ENCODE results near the gene RFX8. TPM values are rescaled to one million over a fixed set of nuclear protein-coding genes. Genes with fewer than 3 reads are reported as not detected.

RFX8 gene
- total RNA-seq, 4 donors from 2014 or later: not detected

GRCh38 chr2:101401326-101401665 lies 73.6 kb downstream of the RFX8 start:
- no peak overlapping the region for H3K27ac ChIP-seq
- H3K4me3 ChIP-seq: no peak overlapping the region
- no peaks in the 10 kb centered on the region for H3K36me3 ChIP-seq
- peaks cover 0 to 3% (median 0%) of the 10 kb centered on the region in 4 donors for H3K4me1 ChIP-seq
- in situ Hi-C loops (cut with MboI; ENCODE audit: low pct_ligation_motif_present in 1 of 4, low pct_unique_long_range_greater_than_20kb in 1 of 4, low sequenced_read_pairs in 3 of 4) (loop anchor here in 1 of 4 donors (25.0 kb wide), 1 partner anchor 436 kb away; no protein-coding TSS in a partner anchor), intact Hi-C loops (cut with DNase I; ENCODE audit: low total_unique reads) (no loop called here)
- TF ChIP-seq POLR2A (IDR thresholded peaks at IDR 0.05) (no peak), EP300 (IDR thresholded peaks at IDR 0.05; ENCODE audit: low read depth) (no peak), CTCF (IDR thresholded peaks at IDR 0.05) (no peak), POLR2AphosphoS5 (IDR thresholded peaks at IDR 0.05) (no peak)
- no peaks in the 10 kb centered on the region for H3K27me3 ChIP-seq
- H3K9me3 ChIP-seq: no peaks in the 10 kb centered on the region
- 60 to 85% methylated on average over 6 to 8 of the region's 8 CpGs for WGBS, 2 donors (ENCODE audit: low coverage in 1 of 2)
- DNase-seq: no peak

GRCh38 chr2:101400506-101401325 lies 74.2 kb downstream of the RFX8 start:
- H3K9me3 ChIP-seq: no peaks in the 10 kb centered on the region
- TF ChIP-seq POLR2A (IDR thresholded peaks at IDR 0.05) (no peak), CTCF (IDR thresholded peaks at IDR 0.05) (no peak), POLR2AphosphoS5 (IDR thresholded peaks at IDR 0.05) (no peak), EP300 (IDR thresholded peaks at IDR 0.05; ENCODE audit: low read depth) (no peak)
- no peak overlapping the region for H3K27ac ChIP-seq
- no peaks in the 10 kb centered on the region for H3K27me3 ChIP-seq
- in situ Hi-C loops (cut with MboI; ENCODE audit: low pct_ligation_motif_present in 1 of 4, low pct_unique_long_range_greater_than_20kb in 1 of 4, low sequenced_read_pairs in 3 of 4): loop anchor here in 1 of 4 donors (25.0 kb wide), 1 partner anchor 437 kb away; no protein-coding TSS in a partner anchor
- DNase-seq: no peak
- intact Hi-C loops (cut with DNase I; ENCODE audit: low total_unique reads): no loop called here
- 69 to 83% methylated on average over 1 to 16 of the region's 18 CpGs for WGBS, 2 donors (ENCODE audit: low coverage in 1 of 2)
- no peaks in the 10 kb centered on the region for H3K36me3 ChIP-seq
- peaks cover 0 to 3% (median 0%) of the 10 kb centered on the region in 4 donors for H3K4me1 ChIP-seq
- no peak overlapping the region for H3K4me3 ChIP-seq

GRCh38 chr2:101400048-101400447 lies 74.9 kb downstream of the RFX8 start:
- Histone ChIP-seq H3K9me3 (no peaks in the 10 kb centered on the region), H3K27ac (no peak overlapping the region), H3K27me3 (no peaks in the 10 kb centered on the region), H3K36me3 (no peaks in the 10 kb centered on the region), H3K4me1 (peaks cover 0 to 3% (median 0%) of the 10 kb centered on the region in 4 donors), H3K4me3 (no peak overlapping the region)
- no peak for DNase-seq
- WGBS, 2 donors (ENCODE audit: low coverage in 1 of 2): 59 to 100% methylated on average over 2 to 8 of the region's 8 CpGs
- in situ Hi-C loops (cut with MboI; ENCODE audit: low pct_ligation_motif_present in 1 of 4, low pct_unique_long_range_greater_than_20kb in 1 of 4, low sequenced_read_pairs in 3 of 4) (loop anchor here in 1 of 4 donors (25.0 kb wide), 1 partner anchor 437 kb away; no protein-coding TSS in a partner anchor), intact Hi-C loops (cut with DNase I; ENCODE audit: low total_unique reads) (no loop called here)
- no peak for TF ChIP-seq POLR2A (IDR thresholded peaks at IDR 0.05)
- no peak for TF ChIP-seq EP300 (IDR thresholded peaks at IDR 0.05; ENCODE audit: low read depth)
- TF ChIP-seq CTCF (IDR thresholded peaks at IDR 0.05): no peak
- no peak for TF ChIP-seq POLR2AphosphoS5 (IDR thresholded peaks at IDR 0.05)

GRCh38 chr2:101399021-101399799 lies 75.7 kb downstream of the RFX8 start:
- 82 to 88% methylated on average over 10 to 11 of the region's 11 CpGs for WGBS, 2 donors (ENCODE audit: low coverage in 1 of 2)
- TF ChIP-seq POLR2A (IDR thresholded peaks at IDR 0.05) (no peak), EP300 (IDR thresholded peaks at IDR 0.05; ENCODE audit: low read depth) (no peak), CTCF (IDR thresholded peaks at IDR 0.05) (no peak), POLR2AphosphoS5 (IDR thresholded peaks at IDR 0.05) (no peak)
- H3K27ac ChIP-seq: no peak overlapping the region
- H3K36me3 ChIP-seq: no peaks in the 10 kb centered on the region
- no peaks in the 10 kb centered on the region for H3K27me3 ChIP-seq
- no peaks in the 10 kb centered on the region for H3K9me3 ChIP-seq
- no peak for DNase-seq
- intact Hi-C loops (cut with DNase I; ENCODE audit: low total_unique reads) (no loop called here), in situ Hi-C loops (cut with MboI; ENCODE audit: low pct_ligation_motif_present in 1 of 4, low pct_unique_long_range_greater_than_20kb in 1 of 4, low sequenced_read_pairs in 3 of 4) (no loop called here)
- peaks cover 0 to 3% (median 0%) of the 10 kb centered on the region in 4 donors for H3K4me1 ChIP-seq
- no peak overlapping the region for H3K4me3 ChIP-seq

Measured in transverse colon (tissue), 4 donors.